GM18505 (cell line): ENCODE measurements around the gene EPB42.

Experiments
- ATAC-seq: cut with Tn5 transposase; IDR thresholded peaks from one replicate; pipeline ENCODE4 v1.9.1; 2021; ENCODE audit not compliant: unreplicated experiment
- POLR2A ChIP-seq: IDR thresholded peaks from 4 replicates; pipeline ENCODE4 v1.6.1; 2011; ENCODE audit warnings: borderline replicate concordance; ENCODE audit not compliant: insufficient read depth, insufficient read length; ENCODE audit errors: extremely low read depth

The EPB42 gene

DNA sequence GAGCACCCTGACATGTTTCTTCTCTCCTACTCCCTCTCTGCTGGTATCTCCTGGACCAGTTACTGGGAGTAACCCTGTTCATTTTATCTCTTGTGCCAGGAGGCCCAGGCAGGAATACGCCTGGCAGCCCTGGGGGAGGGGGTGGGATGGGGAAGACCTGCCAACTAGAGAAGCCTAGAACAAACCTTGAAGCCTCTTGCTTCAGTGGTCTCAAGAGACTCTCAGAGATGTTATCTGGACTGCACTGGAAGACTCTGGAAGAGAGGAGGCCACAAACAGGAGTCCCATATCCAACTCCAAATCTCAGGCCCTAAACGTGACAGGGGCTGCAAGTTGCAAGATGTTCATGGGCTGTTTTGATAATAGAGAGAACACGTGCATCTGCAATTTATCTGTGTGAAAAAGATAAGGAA, at the start of gene EPB42:
Gene EPB42 (minus strand): TSS at position 28 of the 413 bp plus-strand sequence. CDS start 193 bp downstream, outside the sequence.
- ATAC-seq = no peak
- TF ChIP-seq POLR2A = no peak

DNA sequence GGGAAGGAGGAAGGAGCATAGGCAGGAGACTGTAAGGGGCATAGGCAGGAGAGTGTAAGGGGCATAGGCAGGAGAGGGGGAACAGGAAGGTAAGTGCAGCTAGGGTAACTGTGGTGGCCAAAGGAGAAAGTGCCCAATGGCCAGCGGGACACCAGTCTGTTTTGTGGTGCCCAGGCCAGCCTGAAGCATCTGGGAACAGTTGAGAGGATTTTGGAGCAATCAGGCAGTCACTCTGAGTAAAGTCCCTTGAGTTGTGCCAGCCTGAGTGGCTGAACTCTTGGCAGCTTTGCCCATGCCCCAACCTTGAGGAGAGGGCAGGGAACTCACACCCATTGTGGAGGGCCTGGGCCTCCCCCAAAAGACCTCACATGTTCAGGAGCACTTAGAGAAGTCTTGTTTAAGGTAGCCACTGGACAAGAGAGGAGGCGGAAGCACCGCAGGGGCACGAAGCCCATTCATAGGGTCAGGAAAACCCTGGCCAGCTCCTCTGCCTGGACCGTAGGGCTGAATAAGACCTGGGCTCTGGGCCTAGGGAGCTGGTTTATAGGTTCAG, 49.4 kb upstream of the EPB42 start:
- no peak for ATAC-seq
- TF ChIP-seq POLR2A = no peak

DNA sequence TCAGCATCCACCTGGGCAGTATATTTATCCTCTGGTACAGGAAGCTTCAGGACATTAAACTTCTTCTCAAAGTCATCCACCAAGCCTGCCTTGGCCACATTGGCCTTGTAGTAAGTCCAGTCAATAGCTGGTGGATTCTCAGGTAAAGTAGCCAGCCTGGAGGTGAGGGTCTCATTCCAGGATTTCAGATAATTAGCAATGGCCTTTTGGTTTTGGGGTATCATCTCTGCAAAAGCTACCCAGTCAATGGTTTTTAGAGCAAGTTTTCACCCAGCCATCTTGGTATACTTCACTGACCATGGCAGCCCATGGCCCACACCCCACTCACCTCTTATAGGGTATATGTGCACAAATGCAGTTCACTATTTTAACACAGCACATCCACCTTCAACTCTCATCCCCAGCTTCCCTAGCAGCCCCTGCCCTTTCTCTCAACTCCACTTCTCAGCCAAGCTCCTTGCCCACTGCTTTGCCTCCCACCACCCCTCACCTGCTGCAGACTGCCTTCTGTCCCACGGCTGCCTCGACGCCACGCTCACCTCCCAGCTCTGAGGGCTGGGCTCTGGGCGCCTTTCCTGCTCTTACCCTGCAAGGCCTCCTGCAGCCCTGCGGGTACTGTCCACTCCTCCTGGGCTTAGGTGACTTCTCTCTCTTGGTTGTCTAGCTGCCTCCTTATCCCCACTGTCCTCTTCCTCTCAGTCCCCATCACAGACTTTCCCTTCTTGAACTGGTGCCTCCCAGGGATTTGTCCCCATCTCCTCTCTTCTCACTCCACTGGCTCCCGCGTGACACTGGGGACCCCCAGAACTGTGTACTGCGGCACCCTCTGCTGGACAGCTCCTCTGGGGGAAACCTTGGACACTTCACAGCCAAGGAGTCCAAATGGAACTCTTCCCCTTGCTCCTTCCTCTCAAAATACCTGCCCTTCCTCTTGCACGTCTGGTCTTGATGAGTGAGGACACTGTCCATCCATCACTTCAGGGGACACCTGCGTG, 47.6 kb upstream of the EPB42 start:
- TF ChIP-seq POLR2A = no peak
- ATAC-seq = no peak

DNA sequence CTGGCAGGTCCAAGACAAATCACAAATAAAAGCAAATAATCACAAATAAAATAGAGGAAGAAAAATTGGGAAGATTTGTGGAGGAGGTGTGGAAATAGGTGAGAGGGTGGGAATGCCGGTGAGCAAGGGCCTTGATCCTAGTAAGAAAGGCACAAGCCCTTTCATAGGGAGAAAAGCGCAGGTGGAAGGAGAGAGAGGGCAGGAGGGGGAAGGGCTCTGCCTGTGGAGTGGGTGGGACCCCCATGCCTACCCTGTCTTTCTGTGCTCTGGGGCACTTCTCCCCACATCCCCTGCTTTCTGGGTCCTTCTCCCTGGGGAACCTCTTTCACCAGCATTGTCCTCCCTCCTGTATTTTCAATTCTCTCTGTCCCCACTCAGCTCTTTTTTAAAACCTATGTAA, 46.6 kb upstream of the EPB42 start:
- ATAC-seq = no peak
- no peak for TF ChIP-seq POLR2A

DNA sequence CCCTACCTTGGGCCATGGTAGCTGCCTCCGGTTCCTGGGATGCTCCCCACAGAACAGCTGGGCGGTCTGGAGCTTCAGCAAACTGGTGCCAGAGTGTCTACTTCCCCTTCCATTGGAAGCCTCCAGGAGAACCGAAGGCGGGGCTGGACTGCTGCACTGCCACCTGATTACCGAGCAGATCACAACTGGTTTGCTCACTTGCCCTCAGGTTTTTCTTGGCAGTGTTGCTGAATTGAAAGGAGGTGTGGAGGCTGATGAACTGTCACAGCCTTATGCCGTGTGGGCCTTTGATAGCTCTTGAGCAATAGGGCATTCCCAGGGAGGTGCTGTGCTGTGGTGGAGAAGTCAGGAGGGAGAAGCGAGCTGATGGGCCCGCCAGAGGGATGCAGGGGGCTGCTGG, 46.0 kb upstream of the EPB42 start, which contains the start of gene TGM5:
Gene TGM5 (minus strand): TSS at position 95 of the 400 bp plus-strand sequence. CDS start 79 bp downstream, at position 16.
- TF ChIP-seq POLR2A = no peak
- ATAC-seq = no peak

DNA sequence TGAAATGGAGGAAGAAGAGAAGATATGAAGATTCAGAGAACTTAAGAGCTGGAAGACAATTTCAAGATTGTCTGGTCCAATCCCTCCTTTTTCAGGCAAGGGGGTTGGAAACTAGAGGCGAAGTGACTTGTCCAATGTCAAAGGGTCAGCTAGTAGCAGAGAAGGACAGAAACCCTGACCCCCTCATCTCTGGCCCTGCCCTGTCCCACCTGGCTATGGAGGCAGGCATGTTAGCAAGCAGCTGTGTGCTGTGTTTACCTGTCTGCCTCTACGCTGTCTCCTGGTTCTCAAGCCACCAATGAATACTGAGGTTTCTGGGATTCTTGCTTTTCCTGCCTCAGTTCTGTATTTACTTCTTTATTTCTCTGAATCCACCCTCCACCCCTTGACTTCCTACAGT, 45.6 kb upstream of the EPB42 start:
- TF ChIP-seq POLR2A = no peak
- no peak for ATAC-seq

DNA sequence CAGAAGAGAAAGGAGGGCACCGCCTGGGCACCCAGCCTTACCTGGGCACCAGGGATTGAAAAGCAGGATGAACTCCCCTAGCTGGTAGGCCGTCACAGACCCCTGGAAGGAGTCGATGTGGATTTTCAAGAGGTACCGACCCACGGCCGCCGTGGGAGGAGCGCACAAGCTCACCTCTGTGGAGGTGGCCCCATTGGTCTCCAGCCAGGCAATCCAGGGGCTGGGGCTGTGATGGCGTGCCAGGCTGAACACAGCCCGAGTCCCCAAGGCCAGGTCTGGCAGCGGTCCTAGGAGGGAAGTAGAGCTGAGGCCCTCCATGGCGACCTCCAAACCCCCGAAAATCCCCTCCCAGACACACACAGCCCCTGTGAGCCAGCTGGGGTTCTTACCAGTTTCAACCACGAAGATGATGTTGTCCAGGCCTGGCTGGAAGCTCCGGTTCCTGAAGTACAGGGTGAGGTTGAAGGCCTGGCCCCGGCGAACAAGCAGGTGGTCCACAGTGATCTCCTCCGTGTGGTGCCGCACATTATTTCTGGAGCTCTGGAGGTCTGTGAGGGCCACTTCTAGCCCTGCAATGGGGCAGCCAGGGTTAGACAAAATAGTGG, 39.3 kb upstream of the EPB42 start:
- no peak for TF ChIP-seq POLR2A
- no peak for ATAC-seq

DNA sequence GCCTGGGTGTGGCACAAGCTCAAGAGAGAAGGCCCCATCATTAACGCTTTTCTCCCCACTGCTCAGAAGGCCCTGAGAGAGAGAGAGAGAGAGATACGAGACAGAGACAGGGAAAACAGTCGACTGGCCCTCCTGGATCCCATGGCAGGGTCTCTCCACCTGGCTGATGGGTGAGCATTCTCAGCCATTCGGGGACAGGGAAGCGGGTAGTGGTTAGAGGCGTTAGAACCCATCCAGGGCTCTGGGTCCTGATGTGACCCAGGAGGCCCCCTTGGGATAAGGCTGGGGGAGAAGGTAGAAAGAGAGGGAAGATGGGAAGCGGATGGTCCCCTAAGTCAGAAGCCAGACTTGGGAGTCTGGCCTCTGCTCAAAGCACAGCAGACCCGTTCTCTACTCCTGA, 38.0 kb upstream of the EPB42 start:
- no peak for ATAC-seq
- TF ChIP-seq POLR2A = no peak

DNA sequence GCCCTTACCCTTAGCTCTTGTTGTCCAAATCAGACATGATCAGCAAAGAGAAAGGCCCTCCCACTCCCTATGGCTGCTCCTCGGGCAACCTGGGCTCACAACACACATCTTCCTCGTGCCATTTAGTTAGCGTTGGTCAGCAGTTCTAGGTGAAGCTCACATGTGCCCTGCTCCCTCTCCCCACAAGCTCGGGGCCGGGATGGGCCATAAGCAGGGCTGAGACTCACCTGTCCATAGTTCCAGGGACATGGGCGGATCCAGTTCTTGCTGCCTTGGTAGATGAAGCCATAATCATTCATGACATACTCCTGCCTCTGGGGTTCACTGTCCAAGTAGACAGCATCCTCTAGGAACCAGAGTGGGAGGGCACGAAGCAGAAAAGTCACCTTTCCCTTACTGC, 35.5 kb upstream of the EPB42 start:
- no peak for TF ChIP-seq POLR2A
- ATAC-seq = no peak

DNA sequence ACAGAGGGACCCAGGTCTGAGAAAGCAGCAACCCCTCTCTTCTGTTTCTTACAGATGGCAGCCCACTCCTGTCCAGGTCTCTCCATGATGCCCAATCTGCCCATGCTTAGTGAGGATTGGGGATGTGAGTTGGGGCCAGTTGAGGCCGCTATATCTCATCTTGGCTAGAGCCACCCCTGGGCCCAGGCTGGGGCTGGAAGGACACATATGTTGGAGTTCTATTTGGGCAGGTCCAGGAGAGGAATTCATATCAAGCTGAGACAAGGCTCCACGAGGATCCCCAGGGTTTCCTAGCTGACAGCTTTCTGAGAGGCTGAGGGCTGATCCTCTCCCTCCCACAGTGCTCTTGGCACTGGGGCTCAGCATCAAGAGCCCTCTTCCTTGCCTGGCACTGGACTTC, 34.6 kb upstream of the EPB42 start:
- TF ChIP-seq POLR2A = no peak
- ATAC-seq = no peak

DNA sequence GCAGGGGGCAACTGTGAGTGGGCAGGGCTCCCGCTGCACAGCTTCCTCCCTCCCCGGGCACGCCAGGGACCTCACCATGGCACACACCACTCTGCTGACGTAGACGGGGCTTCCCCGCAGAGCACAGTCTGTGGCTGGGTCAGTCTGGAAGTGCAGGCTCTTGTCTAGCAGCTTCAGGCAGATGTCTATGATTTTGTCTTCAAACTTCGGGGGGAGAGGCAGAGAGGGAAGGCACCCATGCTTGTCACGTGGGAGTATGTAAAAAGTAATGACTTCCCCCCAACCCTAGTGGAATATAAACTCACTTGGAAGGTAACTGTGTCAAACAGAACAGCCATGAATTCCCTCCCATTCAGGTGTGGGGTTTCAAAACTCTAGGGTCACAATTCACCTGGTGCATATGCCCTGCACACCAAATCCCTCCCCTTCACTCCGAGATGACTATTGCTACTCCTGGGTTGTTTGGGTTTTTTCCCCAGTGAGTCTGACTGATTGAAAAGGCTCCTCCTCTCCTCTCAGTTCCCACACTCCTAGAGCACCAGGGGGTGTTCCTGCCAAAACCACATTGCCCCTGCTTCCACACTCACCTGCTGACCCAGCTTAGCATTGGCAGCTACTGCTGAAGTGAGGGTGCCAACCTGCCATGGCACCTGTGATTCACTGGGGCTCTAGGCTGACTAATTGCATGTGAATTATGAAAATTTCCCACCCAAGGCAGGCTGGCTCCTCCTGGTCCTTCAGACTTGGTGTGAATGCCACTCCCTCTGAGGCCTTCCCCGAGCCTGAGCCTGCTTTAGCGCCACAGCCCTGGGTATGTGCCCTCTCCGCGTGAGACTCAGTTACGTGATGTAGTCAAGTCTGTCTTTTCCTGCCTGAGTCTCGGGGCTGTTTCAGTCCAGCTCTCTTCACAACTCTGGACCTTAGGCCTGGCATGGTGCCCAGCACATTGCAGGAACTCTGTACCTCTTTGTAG, 32.9 kb upstream of the EPB42 start:
- no peak for TF ChIP-seq POLR2A
- no peak for ATAC-seq

DNA sequence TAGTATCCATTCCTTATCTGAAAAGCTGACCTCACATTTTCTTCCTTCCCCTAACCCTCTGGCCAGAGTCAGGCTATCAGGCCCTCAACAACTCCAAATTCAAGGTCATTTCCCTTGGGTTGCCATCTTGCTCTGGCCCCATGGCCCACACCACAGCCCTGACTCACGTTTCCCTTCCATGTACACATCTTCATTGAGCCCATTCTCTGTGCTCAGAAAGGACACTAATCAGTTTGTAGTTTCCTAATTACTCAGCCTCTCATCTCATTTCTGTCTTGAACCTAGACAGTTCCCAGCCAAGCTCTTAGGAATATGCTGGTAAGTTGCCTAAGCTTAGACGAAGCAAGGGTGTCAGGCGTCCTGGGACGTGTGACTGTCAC, 31.0 kb upstream of the EPB42 start:
- no peak for TF ChIP-seq POLR2A
- ATAC-seq = no peak
